MG63 (cell line): ENCODE measurements around the gene TRPM7. TPM values are rescaled to one million over a fixed set of nuclear protein-coding genes. Genes with fewer than 3 reads are reported as not detected.

Experiments
- DNase-seq: peaks from one replicate; pipeline ENCODE4 v3.0.0-alpha.2; 2020
- H3K27me3 ChIP-seq: fragments of 250-450 bp; sonication (Bioruptor Pico); 2 replicates; pipeline ENCODE4 v1.5.1; 2020; ENCODE audit warnings: mild to moderate bottlenecking, moderate library complexity
- H3K36me3 ChIP-seq: fragments of 250-450 bp; sonication (Bioruptor Pico); 2 replicates; pipeline ENCODE4 v1.5.1; 2020; ENCODE audit warnings: mild to moderate bottlenecking, moderate library complexity
- H3K4me3 ChIP-seq: fragments of 250-450 bp; sonication (Bioruptor Pico); 2 replicates; pipeline ENCODE4 v1.5.1; 2020; ENCODE audit warnings: mild to moderate bottlenecking, moderate library complexity
- H3K9me3 ChIP-seq: fragments of 250-450 bp; sonication (Bioruptor Pico); 2 replicates; pipeline ENCODE4 v1.5.1; 2020; ENCODE audit warnings: mild to moderate bottlenecking, moderate library complexity
- total RNA-seq: library from RNA; depleted of rRNA; stranded (reverse); fragments of >200 nt; shearing (Covaris generic); gene quantifications from 2 replicates; pipeline ENCODE4 v1.2.3, GENCODE V29; 2014; ENCODE audit warnings: low replicate concordance; rRNA removed

TRPM7 gene
- total RNA-seq, 1 experiment from 2014 or later: 12.0 TPM

- no peak for DNase-seq
Observed at GRCh38 chr15:50544368-50544767, 142.2 kb downstream of the TRPM7 start.

GRCh38 chr15:50543556-50543955 is 143.0 kb downstream of the TRPM7 start:
- Histone ChIP-seq H3K36me3 (no peaks in the 10 kb centered on the region), H3K27me3 (no peaks in the 10 kb centered on the region; the same call in 1 of the 2 replicates), H3K4me3 (no peak overlapping the region), H3K9me3 (no peaks in the 10 kb centered on the region)
- DNase-seq: no peak

More at GRCh38 chr15:50544368-50544767, 142.2 kb downstream of the TRPM7 start:
- H3K27me3 ChIP-seq: no peaks in the 10 kb centered on the region; the same call in 1 of the 2 replicates
- H3K4me3 ChIP-seq: no peak overlapping the region
- no peaks in the 10 kb centered on the region for H3K9me3 ChIP-seq
- H3K36me3 ChIP-seq: no peaks in the 10 kb centered on the region

GRCh38 chr15:50542887-50543210 is 143.7 kb downstream of the TRPM7 start:
- no peaks in the 10 kb centered on the region for H3K9me3 ChIP-seq
- H3K4me3 ChIP-seq: no peak overlapping the region
- H3K27me3 ChIP-seq: no peaks in the 10 kb centered on the region; the same call in 1 of the 2 replicates
- no peak for DNase-seq
- H3K36me3 ChIP-seq: no peaks in the 10 kb centered on the region

- DNase-seq: no peak
- Histone ChIP-seq H3K9me3 (no peaks in the 10 kb centered on the region), H3K27me3 (no peaks in the 10 kb centered on the region; the same call in 1 of the 2 replicates), H3K36me3 (no peaks in the 10 kb centered on the region), H3K4me3 (no peak overlapping the region)
Observed at GRCh38 chr15:50531766-50532165, 154.8 kb downstream of the TRPM7 start.

GRCh38 chr15:50531163-50531562 is 155.4 kb downstream of the TRPM7 start:
- Histone ChIP-seq H3K9me3 (no peaks in the 10 kb centered on the region), H3K27me3 (no peaks in the 10 kb centered on the region; the same call in 1 of the 2 replicates), H3K36me3 (no peaks in the 10 kb centered on the region), H3K4me3 (no peak overlapping the region)
- DNase-seq: no peak

GRCh38 chr15:50523851-50524251 is 162.7 kb downstream of the TRPM7 start:
- no peaks in the 10 kb centered on the region for H3K27me3 ChIP-seq
- no peaks in the 10 kb centered on the region for H3K9me3 ChIP-seq
- DNase-seq: no peak
- H3K4me3 ChIP-seq: no peak overlapping the region
- no peaks in the 10 kb centered on the region for H3K36me3 ChIP-seq

- Histone ChIP-seq H3K9me3 (0 out of 2 replicates have a peak, but pooled peaks cover 5% of the 10 kb centered on the region), H3K36me3 (no peaks in the 10 kb centered on the region), H3K27me3 (no peaks in the 10 kb centered on the region), H3K4me3 (no peak overlapping the region)
- no peak for DNase-seq
Observed at GRCh38 chr15:50519740-50520425, 166.7 kb downstream of the TRPM7 start.

GRCh38 chr15:50513001-50513400 is 173.6 kb downstream of the TRPM7 start:
- DNase-seq: no peak
- no peak overlapping the region for H3K4me3 ChIP-seq

More at GRCh38 chr15:50513001-50513400, 173.6 kb downstream of the TRPM7 start:
- 0 out of 2 replicates have a peak, but pooled peaks cover 5% of the 10 kb centered on the region for H3K9me3 ChIP-seq
- no peaks in the 10 kb centered on the region for H3K36me3 ChIP-seq
- H3K27me3 ChIP-seq: no peaks in the 10 kb centered on the region; the same call in 1 of the 2 replicates

Other genes with a start within 250 kb of the TRPM7 start
- not detected in 2 replicates for gene USP50, start 140.1 kb downstream of the TRPM7 start, total RNA-seq
- gene SPPL2A, start 78.9 kb upstream of the TRPM7 start, total RNA-seq: 95.5 and 150 TPM in 2 replicates
- gene AP4E1, start 221.9 kb upstream of the TRPM7 start, total RNA-seq: 10.8 and 15.1 TPM in 2 replicates